HEK293 (cell line): ENCODE results near the gene DOK4.

Experiments used
- CTCF ChIP-seq: fragments of 450-650 bp; formaldehyde crosslinking; IDR thresholded peaks from 2 replicates; pipeline ENCODE4 v1.5.1; 2016; ENCODE audit warnings: missing biosample characterization, missing genetic modification characterization
- SP2 ChIP-seq: fragments of 450-650 bp; formaldehyde crosslinking; IDR thresholded peaks from 2 replicates; pipeline ENCODE4 v1.5.1; 2016; ENCODE audit warnings: missing biosample characterization, missing genetic modification characterization
- TCF7L2 ChIP-seq: IDR thresholded peaks from 2 replicates; pipeline ENCODE4 v1.6.1; 2011; ENCODE audit warnings: low read depth, mild to moderate bottlenecking, inconsistent platforms, low read length, moderate library complexity, borderline replicate concordance
- ZBTB17 ChIP-seq: fragments of 450-650 bp; formaldehyde crosslinking; IDR thresholded peaks from 2 replicates; pipeline ENCODE4 v1.5.1; 2016; ENCODE audit warnings: missing biosample characterization, missing genetic modification characterization
- ZBTB44 ChIP-seq: fragments of 450-650 bp; IDR thresholded peaks from 2 replicates; pipeline ENCODE4 v1.5.1; 2018; ENCODE audit warnings: missing biosample characterization, mild to moderate bottlenecking, missing genetic modification characterization
- ZNF112 ChIP-seq: fragments of 450-650 bp; formaldehyde crosslinking; IDR thresholded peaks from 2 replicates; pipeline ENCODE4 v1.5.0; 2017; ENCODE audit warnings: missing biosample characterization, missing genetic modification characterization
- ZNF311 ChIP-seq: fragments of 450-650 bp; formaldehyde crosslinking; IDR thresholded peaks from 2 replicates; pipeline ENCODE4 v1.5.1; 2017; ENCODE audit warnings: missing biosample characterization, missing genetic modification characterization, borderline replicate concordance
- ZNF548 ChIP-seq: fragments of 450-650 bp; formaldehyde crosslinking; IDR thresholded peaks from 2 replicates; pipeline ENCODE4 v1.5.1; 2016; ENCODE audit warnings: missing biosample characterization, missing genetic modification characterization
- ZNF777 ChIP-seq: fragments of 450-650 bp; formaldehyde crosslinking; IDR thresholded peaks from 2 replicates; pipeline ENCODE4 v1.5.1; 2017; ENCODE audit warnings: missing biosample characterization, missing genetic modification characterization, borderline replicate concordance

- TF ChIP-seq CTCF (no peak), TCF7L2 (no peak), ZNF311 (tag by site-specific recombination) (no peak), ZNF548 (tag by site-specific recombination) (no peak), ZNF777 (tag by site-specific recombination) (no peak), ZBTB44 (tag by site-specific recombination) (no peak), ZNF112 (tag by site-specific recombination) (no peak), SP2 (tag by site-specific recombination) (no peak), ZBTB17 (tag by site-specific recombination) (no peak)
Measured at GRCh38 chr16:57484515-57485005, 1.7 kb downstream of the DOK4 start.
